Activated CD8-positive, alpha-beta T cell treated with anti-CD3 and anti-CD28 coated beads for 36 hours (primary cell): ENCODE measurements around the gene CMTM6. TPM values are rescaled to one million over a fixed set of nuclear protein-coding genes. Genes with fewer than 3 reads are reported as not detected.

Source experiments
- ATAC-seq: fragments of 200-7000 bp; cut with Tn5 transposase; one replicate; pipeline ENCODE4 v1.10.0; 2021; ENCODE audit warnings: mild to moderate bottlenecking, moderate library complexity
- CTCF ChIA-PET: fragments of 350-600 bp; sonication (Branson Sonifier 250); formaldehyde crosslinking; loops from one replicate; lab custom pipeline; 2021; ENCODE audit warnings: antibody characterized with exemption; lab: Charles Lee
- POLR2A ChIA-PET: fragments of 350-600 bp; sonication (Branson Sonifier 250); formaldehyde crosslinking; loops from one replicate; lab custom pipeline; 2021; ENCODE audit warnings: antibody characterized with exemption; lab: Charles Lee
- DNase-seq: peaks from one replicate; pipeline ENCODE4 v3.0.0-alpha.2; 2020
- H3K27ac Mint-ChIP-seq: one replicate; pipeline ENCODE4 v1.8.0; 2021; ENCODE audit warnings: mild to moderate bottlenecking, mixed read lengths
- H3K27me3 Mint-ChIP-seq: one replicate; pipeline ENCODE4 v1.8.0; 2021; ENCODE audit warnings: mixed read lengths
- H3K36me3 Mint-ChIP-seq: one replicate; pipeline ENCODE4 v1.8.0; 2021; ENCODE audit warnings: low read depth, mixed read lengths
- H3K4me1 Mint-ChIP-seq: one replicate; pipeline ENCODE4 v1.8.0; 2021; ENCODE audit warnings: low read depth, mixed read lengths
- H3K4me3 Mint-ChIP-seq: one replicate; pipeline ENCODE4 v1.8.0; 2021; ENCODE audit warnings: mild to moderate bottlenecking, moderate library complexity, mixed read lengths
- H3K9me3 Mint-ChIP-seq: one replicate; pipeline ENCODE4 v1.8.0; 2021; ENCODE audit warnings: mixed read lengths
- CTCF ChIP-seq: fragments of 200-600 bp; IDR thresholded peaks from one replicate; pipeline ENCODE4 v1.8.0; 2022; ENCODE audit warnings: antibody characterized with exemption, mild to moderate bottlenecking
- intact Hi-C: fragments of 100-400 bp; cut with micrococcal nuclease; formaldehyde crosslinking; loops from one replicate; pipeline ENCODE4 v1.10.0; 2022
- total RNA-seq, 2 experiments: library from RNA; stranded (reverse); gene quantifications; one replicate each; pipeline ENCODE4 v1.2.3, GENCODE V29; 2021

Gene CMTM6
- total RNA-seq, 2 experiments from 2014 or later: 49.8 to 50.1 TPM

- CTCF ChIA-PET: interaction anchor here (0.9 to 2.9 kb wide), 4 partner anchors 9 to 24 kb away, joined by 3 to 11 read pairs (median 4); no protein-coding TSS in a partner anchor
- DNase-seq (no peak), ATAC-seq (no peak)
- TF ChIP-seq CTCF: no peak
- POLR2A ChIA-PET: interaction anchor here (0.5 to 0.9 kb wide), 3 partner anchors 10 to 22 kb away, joined by 3 to 4 read pairs (median 3); partner anchors contain the start of gene CMTM6
- Mint-ChIP-seq H3K27ac (no peak overlapping the region), H3K36me3 (peaks cover 20% of the 10 kb centered on the region), H3K4me3 (no peak overlapping the region), H3K4me1 (peaks cover 10% of the 10 kb centered on the region), H3K27me3 (no peaks in the 10 kb centered on the region), H3K9me3 (no peaks in the 10 kb centered on the region)
- intact Hi-C loops: no loop called here
Measured at GRCh38 chr3:32492684-32493436, 9.8 kb downstream of the CMTM6 start.

- H3K4me1 Mint-ChIP-seq: peaks cover 12% of the 10 kb centered on the region
- H3K27ac Mint-ChIP-seq: no peak overlapping the region
- H3K9me3 Mint-ChIP-seq: no peaks in the 10 kb centered on the region
- H3K4me3 Mint-ChIP-seq: no peak overlapping the region
- intact Hi-C loops: no loop called here
- peaks cover 30% of the 10 kb centered on the region for H3K36me3 Mint-ChIP-seq
- ChIA-PET POLR2A (no interaction called here), CTCF (interaction anchor here (1.0 to 1.2 kb wide), 2 partner anchors 21 to 22 kb away, joined by 3 to 4 read pairs; no protein-coding TSS in a partner anchor)
- no peak for DNase-seq
- H3K27me3 Mint-ChIP-seq: no peaks in the 10 kb centered on the region
- TF ChIP-seq CTCF: no peak
- no peak for ATAC-seq
Measured at GRCh38 chr3:32488474-32489008, 14.1 kb downstream of the CMTM6 start.

GRCh38 chr3:32487781-32488473 is 14.7 kb downstream of the CMTM6 start:
- CTCF ChIA-PET: interaction anchor here (1.0 to 1.2 kb wide), 2 partner anchors 20 to 22 kb away, joined by 3 to 4 read pairs (median 3); no protein-coding TSS in a partner anchor
- DNase-seq (no peak), ATAC-seq (no peak)
- H3K27me3 Mint-ChIP-seq: no peaks in the 10 kb centered on the region
- TF ChIP-seq CTCF: no peak
- H3K9me3 Mint-ChIP-seq: no peaks in the 10 kb centered on the region
- peaks cover 32% of the 10 kb centered on the region for H3K36me3 Mint-ChIP-seq
- H3K4me3 Mint-ChIP-seq: no peak overlapping the region
- H3K4me1 Mint-ChIP-seq: peaks cover 13% of the 10 kb centered on the region
- intact Hi-C loops: no loop called here
- no peak overlapping the region for H3K27ac Mint-ChIP-seq
- POLR2A ChIA-PET: no interaction called here

GRCh38 chr3:32484436-32484835 is 18.2 kb downstream of the CMTM6 start:
- Mint-ChIP-seq H3K4me3 (no peak overlapping the region), H3K36me3 (peaks cover 50% of the 10 kb centered on the region), H3K27ac (no peak overlapping the region), H3K27me3 (no peaks in the 10 kb centered on the region), H3K9me3 (no peaks in the 10 kb centered on the region), H3K4me1 (peaks cover 22% of the 10 kb centered on the region)
- POLR2A ChIA-PET: interaction anchor here (0.9 kb wide), 1 partner anchor 15 kb away, joined by 3 read pairs; no protein-coding TSS in a partner anchor
- intact Hi-C loops: no loop called here
- no peak for TF ChIP-seq CTCF
- DNase-seq (no peak), ATAC-seq (no peak)
- CTCF ChIA-PET: interaction anchor here (1.4 to 4.0 kb wide), 2 partner anchors 15 to 189 kb away, joined by 3 to 28 read pairs; no protein-coding TSS in a partner anchor
